Measurements from ENCODE around the gene PACSIN1.
A peak's percentile ranks its signal among the peaks of the same experiment; 100 is the strongest.

PACSIN1 gene

GRCh38 chr6:34491091-34491430 lies 25.2 kb downstream of the PACSIN1 start:
- no peak for TF ChIP-seq CTCF (conservative IDR thresholded peaks at IDR 0.05; ENCODE audit: low read depth, low read length)
- DNase-seq (ENCODE audit: low read depth): no peak
- H3K4me3 ChIP-seq (ENCODE audit: low read length): no peak overlapping the region

GRCh38 chr6:34493344-34493743 lies 27.5 kb downstream of the PACSIN1 start:
- TF ChIP-seq CTCF (conservative IDR thresholded peaks at IDR 0.05; ENCODE audit: low read depth, low read length): no peak
- no peak overlapping the region for H3K4me3 ChIP-seq (ENCODE audit: low read length)
- no peak for DNase-seq (ENCODE audit: low read depth)

- DNase-seq (ENCODE audit: low read depth): no peak
- H3K4me3 ChIP-seq (ENCODE audit: low read length): no peak overlapping the region
- no peak for TF ChIP-seq CTCF (conservative IDR thresholded peaks at IDR 0.05; ENCODE audit: low read depth, low read length)
Measured at GRCh38 chr6:34494973-34495372, 29.1 kb downstream of the PACSIN1 start.

- DNase-seq (ENCODE audit: low read depth): no peak
- no peak for TF ChIP-seq CTCF (conservative IDR thresholded peaks at IDR 0.05; ENCODE audit: low read depth, low read length)
- H3K4me3 ChIP-seq (ENCODE audit: low read length): no peak overlapping the region
Measured at GRCh38 chr6:34496103-34496685, 30.3 kb downstream of the PACSIN1 start.

- H3K4me3 ChIP-seq (ENCODE audit: low read length): no peak overlapping the region
- DNase-seq (ENCODE audit: low read depth): no peak
- TF ChIP-seq CTCF (conservative IDR thresholded peaks at IDR 0.05; ENCODE audit: low read depth, low read length): no peak
Measured at GRCh38 chr6:34497411-34497810, 31.5 kb downstream of the PACSIN1 start.

- no peak for DNase-seq (ENCODE audit: low read depth)
- no peak for TF ChIP-seq CTCF (conservative IDR thresholded peaks at IDR 0.05; ENCODE audit: low read depth, low read length)
- no peak overlapping the region for H3K4me3 ChIP-seq (ENCODE audit: low read length)
Measured at GRCh38 chr6:34506718-34507117, 40.8 kb downstream of the PACSIN1 start.

- no peak overlapping the region for H3K4me3 ChIP-seq (ENCODE audit: low read length)
- TF ChIP-seq CTCF (conservative IDR thresholded peaks at IDR 0.05; ENCODE audit: low read depth, low read length): peak; percentile 35
- DNase-seq (ENCODE audit: low read depth): no peak
Measured at GRCh38 chr6:34508425-34508824, 42.5 kb downstream of the PACSIN1 start.

Data from retinal pigment epithelial cell (primary cell).